Activated naive CD4-positive, alpha-beta T cell treated with anti-CD3 and anti-CD28 coated beads, Interleukin-2, amount 50 U/mL, for 16 hours (primary cell): ENCODE measurements around the gene MIX23.
"Not testable (repeated sequence)": the region's sequence is repeated elsewhere in the genome, so short reads cannot be mapped to it uniquely, and the experiment has no call there.

Experiments
- DNase-seq: peaks from one replicate; pipeline ENCODE4 v3.0.0-alpha.2; 2020

The MIX23 gene

GRCh38 chr3:122391681-122392446 lies 8.8 kb upstream of the MIX23 start:
- no peak for DNase-seq

- no peak for DNase-seq
Measured at GRCh38 chr3:122390665-122391064, 7.6 kb upstream of the MIX23 start.

GRCh38 chr3:122389892-122390291 lies 6.9 kb upstream of the MIX23 start:
- no peak for DNase-seq

GRCh38 chr3:122389197-122389596 lies 6.2 kb upstream of the MIX23 start:
- DNase-seq, result no peak

GRCh38 chr3:122387709-122388108 lies 4.7 kb upstream of the MIX23 start:
- no peak for DNase-seq

- DNase-seq, result peak; percentile 95
Measured at GRCh38 chr3:122383771-122384697, 1.0 kb upstream of the MIX23 start, which contains the start of gene FAM162A. TSS of gene FAM162A (plus strand) at chr3:122384182. CDS start at chr3:122384266, 84 bp downstream.

- DNase-seq, result no peak
Measured at GRCh38 chr3:122377975-122378374, 5.1 kb downstream of the MIX23 start.

GRCh38 chr3:122374034-122374433 lies 9.0 kb downstream of the MIX23 start:
- DNase-seq, result no peak

- no peak for DNase-seq
Measured at GRCh38 chr3:122366379-122366749, 16.7 kb downstream of the MIX23 start.

GRCh38 chr3:122365582-122366378 lies 17.3 kb downstream of the MIX23 start:
- not testable (repeated sequence) for DNase-seq

- DNase-seq, result no peak
Measured at GRCh38 chr3:122365073-122365472, 18.0 kb downstream of the MIX23 start.

GRCh38 chr3:122364490-122364889 lies 18.5 kb downstream of the MIX23 start:
- DNase-seq, result no peak

GRCh38 chr3:122362026-122362425 lies 21.0 kb downstream of the MIX23 start:
- DNase-seq, result no peak

GRCh38 chr3:122358703-122359032 lies 24.4 kb downstream of the MIX23 start:
- DNase-seq, result no peak

GRCh38 chr3:122357828-122358702 lies 25.0 kb downstream of the MIX23 start:
- DNase-seq, result no peak

GRCh38 chr3:122356402-122356801 lies 26.6 kb downstream of the MIX23 start:
- DNase-seq, result peak; percentile 20

GRCh38 chr3:122355612-122356011 lies 27.4 kb downstream of the MIX23 start:
- DNase-seq, result no peak

GRCh38 chr3:122353893-122354401 lies 29.1 kb downstream of the MIX23 start:
- no peak for DNase-seq

- no peak for DNase-seq
Measured at GRCh38 chr3:122353215-122353614, 29.8 kb downstream of the MIX23 start.

- no peak for DNase-seq
Measured at GRCh38 chr3:122351612-122352011, 31.4 kb downstream of the MIX23 start.

- DNase-seq, result no peak
Measured at GRCh38 chr3:122350814-122351418, 32.1 kb downstream of the MIX23 start.
